Tibial artery (tissue), 4 donors: ENCODE data around the gene TIGD3.
"Not testable (repeated sequence)": the region's sequence is repeated elsewhere in the genome, so short reads cannot be mapped to it uniquely, and the experiment has no call there.

ENCODE experiments used
- DNase-seq, 2 donors: peaks; one replicate each; pipeline ENCODE4 v3.0.0-alpha.2; 2019
- H3K27ac ChIP-seq, 2 donors: fragments of 200-600 bp; sonication (generic) in 1 of 2; 1 replicate in 1 of 2; 2 replicates in 1 of 2; pipeline ENCODE4 v1.5.1; 2018 to 2019; ENCODE audit warnings: mild to moderate bottlenecking in 1 of 2
- H3K27me3 ChIP-seq, 2 donors: fragments of 200-600 bp; sonication (generic) in 1 of 2; one replicate each; pipeline versions ENCODE4 v1.5.1 to v1.6.0; 2016 to 2019
- H3K36me3 ChIP-seq, 3 donors: fragments of 200-600 bp; sonication (generic) in 2 of 3; one replicate each; pipeline ENCODE4 v1.5.1; 2016 to 2019; ENCODE audit warnings: mild to moderate bottlenecking in 2 of 3
- H3K4me1 ChIP-seq, 4 donors: fragments of 200-600 bp; sonication (generic) in 2 of 4; 1 replicate in 3 of 4; 2 replicates in 1 of 4; pipeline ENCODE4 v1.5.1; 2016 to 2019
- H3K4me3 ChIP-seq, 2 donors: fragments of 200-600 bp; sonication (generic) in 1 of 2; 1 replicate in 1 of 2; 2 replicates in 1 of 2; pipeline ENCODE4 v1.5.1; 2018 to 2019; ENCODE audit warnings: mild to moderate bottlenecking in 2 of 2
- H3K9me3 ChIP-seq, 3 donors: fragments of 200-600 bp; sonication (generic) in 1 of 3; one replicate each; pipeline ENCODE4 v1.5.1; 2016 to 2019
- intact Hi-C: fragments of 100-400 bp; cut with DNase I; formaldehyde crosslinking; loops from one replicate; pipeline ENCODE4 v1.15.0; 2023; ENCODE audit warnings: low total_unique reads
- TF ChIP-seq, protein P1 (sequence below), 2 experiments: fragments of 200-600 bp in 1 of 2; fragments of 450-650 bp in 1 of 2; IDR thresholded peaks; one replicate each; pipeline ENCODE4 v1.5.1; 2017 to 2019; ENCODE audit warnings: antibody characterized with exemption in 2 of 2, mild to moderate bottlenecking in 1 of 2, moderate library complexity in 1 of 2

The TIGD3 gene

GRCh38 chr11:65327021-65327420, 27.5 kb upstream of the TIGD3 start:
- H3K4me3 ChIP-seq: no peak overlapping the region
- no peaks in the 10 kb centered on the region for H3K9me3 ChIP-seq
- no peaks in the 10 kb centered on the region for H3K27me3 ChIP-seq
- no peaks in the 10 kb centered on the region for H3K4me1 ChIP-seq
- H3K36me3 ChIP-seq: peaks cover 0 to 4% (median 0%) of the 10 kb centered on the region in 3 donors
- DNase-seq: no peak
- TF ChIP-seq, protein P1, sequence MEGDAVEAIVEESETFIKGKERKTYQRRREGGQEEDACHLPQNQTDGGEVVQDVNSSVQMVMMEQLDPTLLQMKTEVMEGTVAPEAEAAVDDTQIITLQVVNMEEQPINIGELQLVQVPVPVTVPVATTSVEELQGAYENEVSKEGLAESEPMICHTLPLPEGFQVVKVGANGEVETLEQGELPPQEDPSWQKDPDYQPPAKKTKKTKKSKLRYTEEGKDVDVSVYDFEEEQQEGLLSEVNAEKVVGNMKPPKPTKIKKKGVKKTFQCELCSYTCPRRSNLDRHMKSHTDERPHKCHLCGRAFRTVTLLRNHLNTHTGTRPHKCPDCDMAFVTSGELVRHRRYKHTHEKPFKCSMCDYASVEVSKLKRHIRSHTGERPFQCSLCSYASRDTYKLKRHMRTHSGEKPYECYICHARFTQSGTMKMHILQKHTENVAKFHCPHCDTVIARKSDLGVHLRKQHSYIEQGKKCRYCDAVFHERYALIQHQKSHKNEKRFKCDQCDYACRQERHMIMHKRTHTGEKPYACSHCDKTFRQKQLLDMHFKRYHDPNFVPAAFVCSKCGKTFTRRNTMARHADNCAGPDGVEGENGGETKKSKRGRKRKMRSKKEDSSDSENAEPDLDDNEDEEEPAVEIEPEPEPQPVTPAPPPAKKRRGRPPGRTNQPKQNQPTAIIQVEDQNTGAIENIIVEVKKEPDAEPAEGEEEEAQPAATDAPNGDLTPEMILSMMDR (IDR thresholded peaks at IDR 0.05): no peak
- no peak overlapping the region for H3K27ac ChIP-seq
- intact Hi-C loops: no loop called here

GRCh38 chr11:65329478-65329877, 25.1 kb upstream of the TIGD3 start:
- intact Hi-C loops: no loop called here
- Histone ChIP-seq H3K27ac (no peak overlapping the region), H3K9me3 (no peaks in the 10 kb centered on the region), H3K27me3 (no peaks in the 10 kb centered on the region), H3K4me1 (peaks cover 0 to 6% (median 1%) of the 10 kb centered on the region in 4 donors), H3K4me3 (no peak overlapping the region), H3K36me3 (no peaks in the 10 kb centered on the region)
- no peak for DNase-seq
- TF ChIP-seq, protein P1 (IDR thresholded peaks at IDR 0.05): no peak

DNA sequence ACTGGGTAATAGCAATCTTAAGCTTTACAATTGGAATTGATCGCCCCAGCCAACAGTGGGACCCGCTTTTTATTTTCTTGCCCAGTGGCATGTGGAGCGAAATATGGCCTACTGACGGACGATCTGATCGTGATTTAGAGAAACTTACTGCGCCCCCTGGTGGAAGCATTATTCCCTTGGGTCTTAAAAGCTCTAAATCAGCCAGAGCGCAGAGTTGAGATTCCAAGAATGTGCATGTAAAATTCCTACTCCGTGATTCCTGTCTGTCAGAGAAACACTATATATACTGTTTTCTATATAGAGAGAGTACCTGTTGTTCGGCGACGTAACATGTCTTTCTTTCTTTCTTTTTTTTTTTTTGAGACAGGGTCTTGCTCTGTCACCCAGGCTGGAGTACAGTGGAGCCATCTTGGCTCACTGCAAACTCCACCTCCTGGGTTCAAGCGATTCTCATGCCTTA, 24.6 kb upstream of the TIGD3 start:
- peak; percentile 87 to 91 for DNase-seq
- H3K4me3 ChIP-seq: no peak overlapping the region
- intact Hi-C loops: no loop called here

GRCh38 chr11:65330544-65330943, 24.0 kb upstream of the TIGD3 start:
- no peak overlapping the region for H3K27ac ChIP-seq

More for the DNA sequence above, 24.6 kb upstream of the TIGD3 start:
- Histone ChIP-seq H3K36me3 (no peaks in the 10 kb centered on the region), H3K9me3 (no peaks in the 10 kb centered on the region), H3K27ac (no peak overlapping the region), H3K27me3 (no peaks in the 10 kb centered on the region), H3K4me1 (peaks cover 0 to 11% (median 3%) of the 10 kb centered on the region in 4 donors)
- TF ChIP-seq, protein P1 (IDR thresholded peaks at IDR 0.05): peak; percentile 72 to 79

DNA sequence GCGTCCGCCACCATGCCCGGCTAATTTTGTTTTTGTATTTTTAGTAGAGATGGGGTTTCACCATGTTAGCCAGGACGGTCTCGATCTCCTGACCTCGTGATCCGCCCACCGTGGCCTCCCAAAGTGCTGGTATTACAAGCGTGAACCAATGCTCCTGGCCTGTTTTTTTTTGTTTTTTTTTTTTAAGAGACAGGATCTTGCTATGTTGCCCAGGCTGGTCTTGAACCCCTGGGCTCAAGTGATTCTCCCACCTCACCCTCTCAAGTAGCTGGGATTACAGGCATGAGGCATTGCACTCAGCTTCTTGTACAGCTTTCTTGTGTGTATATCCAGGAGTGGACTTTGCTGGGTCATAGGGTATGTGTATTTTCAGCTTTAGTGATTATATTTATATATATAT, 22.0 kb upstream of the TIGD3 start:
- H3K27ac ChIP-seq, H3K9me3 ChIP-seq, DNase-seq, intact Hi-C loops, H3K36me3 ChIP-seq, H3K27me3 ChIP-seq, H3K4me3 ChIP-seq: not testable (repeated sequence)
- H3K4me1 ChIP-seq: peaks cover 0 to 29% (median 15%) of the 10 kb centered on the region in 4 donors

More at GRCh38 chr11:65330544-65330943, 24.0 kb upstream of the TIGD3 start:
- H3K36me3 ChIP-seq: no peaks in the 10 kb centered on the region
- H3K4me3 ChIP-seq: no peak overlapping the region
- H3K9me3 ChIP-seq: no peaks in the 10 kb centered on the region
- TF ChIP-seq, protein P1 (IDR thresholded peaks at IDR 0.05): no peak
- peaks cover 0 to 17% (median 9%) of the 10 kb centered on the region in 4 donors for H3K4me1 ChIP-seq
- intact Hi-C loops: no loop called here
- no peaks in the 10 kb centered on the region for H3K27me3 ChIP-seq
- no peak for DNase-seq

DNA sequence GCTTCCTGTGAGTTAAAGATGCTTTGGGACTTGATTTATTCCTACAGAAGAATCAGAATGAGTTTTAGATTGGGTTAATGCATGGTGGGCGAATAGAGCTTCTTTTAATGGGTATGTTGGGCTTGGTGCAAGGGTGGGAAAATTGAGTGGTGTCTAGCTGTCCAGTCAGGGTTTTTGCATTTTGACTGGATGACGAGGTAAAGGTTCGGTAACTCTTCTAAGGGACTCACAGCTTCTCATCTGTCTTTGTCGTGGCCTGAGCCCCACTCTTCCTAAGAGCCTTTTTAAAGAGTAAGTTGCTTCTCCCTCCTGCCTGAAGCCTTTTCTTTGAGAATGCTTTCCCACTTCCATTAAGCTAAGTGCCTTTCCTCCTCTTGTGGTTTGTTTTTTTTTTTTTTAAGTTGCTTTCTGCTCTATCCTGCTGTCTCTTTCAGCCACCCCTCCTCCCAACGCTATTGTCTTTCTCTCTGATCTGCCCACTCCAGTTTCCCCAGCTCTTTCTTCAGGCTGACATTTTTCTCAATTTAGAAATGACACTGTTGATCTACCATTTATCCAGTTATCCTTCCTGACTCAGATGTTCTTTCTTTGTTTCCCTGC, 19.8 kb upstream of the TIGD3 start:
- no peaks in the 10 kb centered on the region for H3K9me3 ChIP-seq
- TF ChIP-seq, protein P1 (IDR thresholded peaks at IDR 0.05): no peak
- no peaks in the 10 kb centered on the region for H3K27me3 ChIP-seq
- intact Hi-C loops: no loop called here
- no peak for DNase-seq
- H3K36me3 ChIP-seq: peaks cover 0 to 13% (median 4%) of the 10 kb centered on the region in 3 donors
- H3K4me1 ChIP-seq: peaks cover 0 to 41% (median 18%) of the 10 kb centered on the region in 4 donors
- peak overlapping the region; percentile 85 to 92 for H3K27ac ChIP-seq
- peak overlapping the region; percentile 68 to 83 for H3K4me3 ChIP-seq
